Measurements from ENCODE around the gene SCYL3.

DNA sequence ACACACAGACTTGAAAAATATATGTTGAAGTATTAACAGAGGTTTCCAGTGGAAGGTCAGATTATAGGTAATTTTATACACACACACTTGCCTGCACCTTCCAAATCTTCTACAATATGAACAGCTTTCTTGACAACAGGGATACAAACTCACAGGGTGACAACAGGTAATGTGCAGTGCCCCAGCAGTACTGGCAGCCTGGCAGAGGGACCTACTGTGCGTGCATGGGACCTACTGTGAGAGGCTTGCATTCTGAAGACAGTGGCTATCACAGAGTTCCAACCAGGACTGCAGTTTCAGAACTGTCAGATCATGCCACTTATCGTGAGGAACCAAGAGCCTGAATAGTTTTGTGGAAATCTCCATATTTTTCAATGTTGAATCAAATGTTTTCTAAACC is 3.8 kb downstream of the SCYL3 start:
- TF ChIP-seq, protein P1, sequence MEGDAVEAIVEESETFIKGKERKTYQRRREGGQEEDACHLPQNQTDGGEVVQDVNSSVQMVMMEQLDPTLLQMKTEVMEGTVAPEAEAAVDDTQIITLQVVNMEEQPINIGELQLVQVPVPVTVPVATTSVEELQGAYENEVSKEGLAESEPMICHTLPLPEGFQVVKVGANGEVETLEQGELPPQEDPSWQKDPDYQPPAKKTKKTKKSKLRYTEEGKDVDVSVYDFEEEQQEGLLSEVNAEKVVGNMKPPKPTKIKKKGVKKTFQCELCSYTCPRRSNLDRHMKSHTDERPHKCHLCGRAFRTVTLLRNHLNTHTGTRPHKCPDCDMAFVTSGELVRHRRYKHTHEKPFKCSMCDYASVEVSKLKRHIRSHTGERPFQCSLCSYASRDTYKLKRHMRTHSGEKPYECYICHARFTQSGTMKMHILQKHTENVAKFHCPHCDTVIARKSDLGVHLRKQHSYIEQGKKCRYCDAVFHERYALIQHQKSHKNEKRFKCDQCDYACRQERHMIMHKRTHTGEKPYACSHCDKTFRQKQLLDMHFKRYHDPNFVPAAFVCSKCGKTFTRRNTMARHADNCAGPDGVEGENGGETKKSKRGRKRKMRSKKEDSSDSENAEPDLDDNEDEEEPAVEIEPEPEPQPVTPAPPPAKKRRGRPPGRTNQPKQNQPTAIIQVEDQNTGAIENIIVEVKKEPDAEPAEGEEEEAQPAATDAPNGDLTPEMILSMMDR (IDR thresholded peaks at IDR 0.05): no peak
- no peak for TF ChIP-seq POLR2A (IDR thresholded peaks at IDR 0.05)

Measured in lower leg skin (tissue), 3 donors.